SU-DHL-6 (cell line): Measurements from ENCODE around the gene CCDC70.

Source experiments
- H2AFZ ChIP-seq: fragments of 200-600 bp; sonication (generic); 2 replicates; pipeline ENCODE4 v1.6.1; 2014; ENCODE audit warnings: low read depth, mild to moderate bottlenecking, moderate library complexity, mixed read lengths, antibody characterized with exemption, low read length; ENCODE audit not compliant: severe bottlenecking
- H3F3A ChIP-seq: fragments of 200-600 bp; shearing (Covaris generic); 2 replicates; pipeline ENCODE4 v1.6.0; 2016; ENCODE audit warnings: antibody characterized with exemption, mild to moderate bottlenecking; ENCODE audit not compliant: insufficient read depth
- H3K27ac ChIP-seq: fragments of 200-600 bp; sonication (generic); 2 replicates; pipeline ENCODE4 v1.5.1; 2016; ENCODE audit warnings: low read depth, mild to moderate bottlenecking, low read length, moderate library complexity, mixed read lengths
- H3K27me3 ChIP-seq: fragments of 200-600 bp; sonication (generic), shearing (Covaris generic); 2 replicates; pipeline ENCODE4 v1.6.0; 2014; ENCODE audit warnings: mild to moderate bottlenecking, low read length
- H3K36me3 ChIP-seq: fragments of 200-600 bp; sonication (generic); 2 replicates; pipeline ENCODE4 v1.6.1; 2014; ENCODE audit warnings: mild to moderate bottlenecking, low read length, mixed read lengths
- H3K4me2 ChIP-seq: fragments of 300-600, 200-600 bp; shearing (Covaris generic), sonication (generic); 2 replicates; pipeline ENCODE4 v1.6.0; 2014; ENCODE audit warnings: low read length, low read depth, mild to moderate bottlenecking; ENCODE audit not compliant: poor library complexity, severe bottlenecking
- H3K4me3 ChIP-seq: fragments of 200-600 bp; sonication (generic); 2 replicates; pipeline ENCODE4 v1.5.1; 2014; ENCODE audit warnings: antibody characterized with exemption, low read length, mild to moderate bottlenecking, mixed read lengths; ENCODE audit not compliant: insufficient read depth, poor library complexity, severe bottlenecking
- H3K79me2 ChIP-seq: fragments of 200-600 bp; sonication (generic); 2 replicates; pipeline ENCODE4 v1.6.1; 2014; ENCODE audit warnings: mild to moderate bottlenecking, low read length, moderate library complexity; ENCODE audit not compliant: insufficient read depth
- H3K9ac ChIP-seq: fragments of 200-600 bp; sonication (generic); 2 replicates; pipeline ENCODE4 v1.7.0; 2014; ENCODE audit warnings: mild to moderate bottlenecking, low read length
- H3K9me2 ChIP-seq: fragments of 200-600 bp; sonication (generic); replicated peaks from 2 replicates; pipeline ENCODE4 v1.6.1; 2014; ENCODE audit warnings: low read length; ENCODE audit not compliant: insufficient read depth
- H3K9me3 ChIP-seq: fragments of 200-600 bp; sonication (generic); 2 replicates; pipeline ENCODE4 v1.6.1; 2014; ENCODE audit warnings: low read length, mixed read lengths; ENCODE audit not compliant: insufficient read depth
- H4K20me1 ChIP-seq: fragments of 200-600 bp; sonication (generic); 2 replicates; pipeline ENCODE4 v1.6.1; 2014; ENCODE audit warnings: low read depth, mild to moderate bottlenecking, antibody characterized with exemption, low read length, moderate library complexity, mixed read lengths
- EZH2phosphoT487 ChIP-seq: fragments of 200-600 bp; sonication (generic), shearing (Covaris generic); conservative IDR thresholded peaks from 2 replicates; pipeline ENCODE4 v1.6.1; 2018; ENCODE audit warnings: mild to moderate bottlenecking, antibody characterized with exemption, low read length, moderate library complexity, mixed read lengths
- TF ChIP-seq, protein P1 (sequence below): fragments of 200-600 bp; sonication (generic); IDR thresholded peaks from one replicate; pipeline ENCODE4 v1.5.1; 2017; ENCODE audit warnings: antibody characterized with exemption, mild to moderate bottlenecking, low read length, moderate library complexity; ENCODE audit not compliant: insufficient read depth, poor library complexity, severe bottlenecking

Gene CCDC70

DNA sequence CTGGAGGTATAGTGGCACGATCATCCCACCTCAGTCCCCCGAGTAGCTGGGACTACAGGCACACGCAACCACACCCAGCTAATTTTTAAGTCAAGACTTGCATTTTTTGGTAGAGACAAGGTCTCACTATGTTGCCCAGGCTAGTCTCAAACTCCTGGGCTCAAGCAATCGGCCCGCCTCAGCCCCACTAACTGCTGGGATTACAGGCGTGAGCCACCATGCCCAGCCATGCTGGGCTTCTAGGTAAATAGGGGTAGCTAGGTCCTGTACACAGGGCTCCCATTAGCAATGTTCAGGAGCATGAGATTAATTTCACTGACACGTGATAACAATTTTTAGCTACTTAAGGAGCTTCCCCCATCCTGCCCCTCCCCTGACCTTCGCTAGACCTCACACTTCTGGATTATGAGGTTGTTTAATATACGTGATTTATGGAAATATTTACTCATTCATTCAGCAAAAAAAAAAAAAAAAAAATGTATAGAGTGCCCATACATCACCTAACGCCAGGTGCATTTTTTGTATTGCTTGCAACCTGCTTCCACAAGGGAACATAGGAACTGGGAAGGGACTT is 36.0 kb upstream of the CCDC70 start:
- H3K79me2 ChIP-seq, result no peaks in the 10 kb centered on the region
- H3K27ac ChIP-seq, result no peak overlapping the region
- H3K9me3 ChIP-seq, result no peaks in the 10 kb centered on the region
- no peaks in the 10 kb centered on the region for H4K20me1 ChIP-seq
- no peak overlapping the region for H3K4me2 ChIP-seq
- no peaks in the 10 kb centered on the region for H3K27me3 ChIP-seq
- H3F3A ChIP-seq, result no peaks in the 10 kb centered on the region
- no peaks in the 10 kb centered on the region for H3K9me2 ChIP-seq
- no peak for TF ChIP-seq EZH2phosphoT487
- TF ChIP-seq, protein P1, sequence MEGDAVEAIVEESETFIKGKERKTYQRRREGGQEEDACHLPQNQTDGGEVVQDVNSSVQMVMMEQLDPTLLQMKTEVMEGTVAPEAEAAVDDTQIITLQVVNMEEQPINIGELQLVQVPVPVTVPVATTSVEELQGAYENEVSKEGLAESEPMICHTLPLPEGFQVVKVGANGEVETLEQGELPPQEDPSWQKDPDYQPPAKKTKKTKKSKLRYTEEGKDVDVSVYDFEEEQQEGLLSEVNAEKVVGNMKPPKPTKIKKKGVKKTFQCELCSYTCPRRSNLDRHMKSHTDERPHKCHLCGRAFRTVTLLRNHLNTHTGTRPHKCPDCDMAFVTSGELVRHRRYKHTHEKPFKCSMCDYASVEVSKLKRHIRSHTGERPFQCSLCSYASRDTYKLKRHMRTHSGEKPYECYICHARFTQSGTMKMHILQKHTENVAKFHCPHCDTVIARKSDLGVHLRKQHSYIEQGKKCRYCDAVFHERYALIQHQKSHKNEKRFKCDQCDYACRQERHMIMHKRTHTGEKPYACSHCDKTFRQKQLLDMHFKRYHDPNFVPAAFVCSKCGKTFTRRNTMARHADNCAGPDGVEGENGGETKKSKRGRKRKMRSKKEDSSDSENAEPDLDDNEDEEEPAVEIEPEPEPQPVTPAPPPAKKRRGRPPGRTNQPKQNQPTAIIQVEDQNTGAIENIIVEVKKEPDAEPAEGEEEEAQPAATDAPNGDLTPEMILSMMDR, result no peak
- no peaks in the 10 kb centered on the region for H3K36me3 ChIP-seq
- no peak overlapping the region for H3K9ac ChIP-seq
- no peak overlapping the region for H2AFZ ChIP-seq
- H3K4me3 ChIP-seq, result no peak overlapping the region

DNA sequence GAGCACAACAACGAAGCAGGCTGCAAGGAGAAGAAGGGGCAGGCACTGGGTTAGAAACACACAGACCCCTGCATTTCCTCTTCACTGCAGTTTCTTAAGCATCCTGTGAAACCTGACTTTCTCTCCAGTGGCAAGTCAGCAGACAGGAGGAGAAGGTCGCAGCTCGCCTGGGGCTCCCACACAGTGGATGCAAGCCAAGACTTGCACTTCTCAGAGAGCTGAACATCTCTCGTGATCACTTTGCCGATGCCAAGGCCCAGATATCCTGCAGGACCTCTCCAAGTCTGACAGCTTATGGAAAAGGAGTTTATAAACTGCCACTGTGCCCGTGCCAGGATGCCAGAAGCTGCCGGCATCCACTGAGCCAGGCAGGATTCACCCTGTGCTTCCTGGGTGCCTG is 35.2 kb upstream of the CCDC70 start:
- no peaks in the 10 kb centered on the region for H3K27me3 ChIP-seq
- H3K9me2 ChIP-seq, result no peaks in the 10 kb centered on the region
- no peaks in the 10 kb centered on the region for H3K36me3 ChIP-seq
- H3K79me2 ChIP-seq, result no peaks in the 10 kb centered on the region
- no peaks in the 10 kb centered on the region for H3F3A ChIP-seq
- no peak overlapping the region for H3K4me3 ChIP-seq
- H2AFZ ChIP-seq, result no peak overlapping the region
- H3K9ac ChIP-seq, result no peak overlapping the region
- TF ChIP-seq, protein P1, result no peak
- no peak for TF ChIP-seq EZH2phosphoT487
- no peak overlapping the region for H3K27ac ChIP-seq
- H4K20me1 ChIP-seq, result no peaks in the 10 kb centered on the region
- H3K4me2 ChIP-seq, result no peak overlapping the region
- no peaks in the 10 kb centered on the region for H3K9me3 ChIP-seq

DNA sequence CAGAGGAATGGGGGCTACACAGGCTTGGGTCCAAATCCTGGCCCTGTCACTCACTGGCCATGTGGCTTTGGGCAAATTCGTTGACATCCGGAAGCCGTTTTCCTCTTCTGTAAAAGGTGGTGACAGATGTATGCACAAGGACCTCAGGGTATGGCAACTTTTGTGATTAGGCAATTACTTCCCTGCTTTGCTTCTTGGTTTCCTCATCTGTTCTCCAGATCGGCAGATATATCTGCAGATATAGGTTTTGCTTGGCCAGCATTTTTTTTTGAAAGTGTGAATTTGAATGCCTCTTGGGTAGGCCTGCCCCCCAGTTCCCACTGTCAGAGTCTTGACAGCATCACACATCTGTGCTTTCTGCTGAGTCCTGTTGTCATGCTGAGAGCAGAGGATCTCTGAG is 34.5 kb upstream of the CCDC70 start:
- Histone ChIP-seq H3K27ac (no peak overlapping the region), H3K79me2 (no peaks in the 10 kb centered on the region), H3K9me2 (no peaks in the 10 kb centered on the region), H3K36me3 (no peaks in the 10 kb centered on the region), H4K20me1 (no peaks in the 10 kb centered on the region), H3K4me3 (no peak overlapping the region), H3K27me3 (no peaks in the 10 kb centered on the region), H3K9me3 (no peaks in the 10 kb centered on the region), H3F3A (no peaks in the 10 kb centered on the region), H3K4me2 (no peak overlapping the region), H3K9ac (no peak overlapping the region), H2AFZ (no peak overlapping the region)
- TF ChIP-seq, protein P1, result no peak
- TF ChIP-seq EZH2phosphoT487, result no peak
